Naive thymus-derived CD4-positive, alpha-beta T cell (primary cell): Measurements from ENCODE around the gene OR6Y1. TPM values are rescaled to one million over a fixed set of nuclear protein-coding genes. Genes with fewer than 3 reads are reported as not detected.
A peak's percentile ranks its signal among the peaks of the same experiment; 100 is the strongest.

Experiments used
- ATAC-seq: fragments of 150-1000 bp; cut with Tn5 transposase; 2 replicates; pipeline ENCODE4 v1.10.0; 2021; ENCODE audit warnings: mild to moderate bottlenecking, moderate library complexity
- CTCF ChIA-PET: fragments of 350-600 bp; sonication (Branson Sonifier 250); formaldehyde crosslinking; loops from one replicate; lab custom pipeline; 2021; ENCODE audit warnings: antibody characterized with exemption; lab: Charles Lee
- POLR2A ChIA-PET: fragments of 350-600 bp; sonication (Branson Sonifier 250); formaldehyde crosslinking; loops from one replicate; lab custom pipeline; 2021; ENCODE audit warnings: antibody characterized with exemption, inconsistent platforms; lab: Charles Lee
- DNase-seq, 9 donors: peaks; one replicate each; pipeline versions ENCODE4 v3.0.0 to v3.0.0-alpha.2; 2020 to 2022; ENCODE audit warnings: mixed read lengths in 1 of 9
- H3K27ac ChIP-seq: one replicate; pipeline ENCODE4 v1.7.0; 2013; ENCODE audit warnings: mild to moderate bottlenecking, low read depth, low read length, moderate library complexity
- H3K27me3 ChIP-seq, 2 donors: one replicate each; pipeline ENCODE4 v1.7.0; 2013; ENCODE audit warnings: low read length in 2 of 2, mild to moderate bottlenecking in 2 of 2, moderate library complexity in 2 of 2; ENCODE audit not compliant: control insufficient read depth in 2 of 2, insufficient read depth in 2 of 2
- H3K36me3 ChIP-seq, 3 experiments: 1 replicate in 2 of 3; 2 replicates in 1 of 3; pipeline ENCODE4 v1.7.0; 2013; ENCODE audit warnings: low read length in 3 of 3, mild to moderate bottlenecking in 3 of 3, moderate library complexity in 1 of 3; ENCODE audit not compliant: insufficient read depth in 3 of 3, control insufficient read depth in 2 of 3
- H3K4me1 ChIP-seq, 2 donors: one replicate each; pipeline ENCODE4 v1.7.0; 2013; ENCODE audit warnings: low read length in 2 of 2, mild to moderate bottlenecking in 2 of 2, moderate library complexity in 1 of 2; ENCODE audit not compliant: control insufficient read depth in 2 of 2, insufficient read depth in 2 of 2
- H3K4me3 ChIP-seq: 2 replicates; pipeline ENCODE4 v1.7.0; 2013; ENCODE audit warnings: mild to moderate bottlenecking, low read length
- H3K9me3 ChIP-seq, 3 experiments: 1 replicate in 2 of 3; 2 replicates in 1 of 3; pipeline ENCODE4 v1.7.0; 2013; ENCODE audit warnings: low read length in 3 of 3; ENCODE audit not compliant: control insufficient read depth in 2 of 3
- H3K27ac Mint-ChIP-seq, 9 donors: one replicate each; pipeline ENCODE4 v1.8.0; 2020 to 2022; ENCODE audit warnings: mixed read lengths in 9 of 9, mild to moderate bottlenecking in 8 of 9, moderate library complexity in 5 of 9, inconsistent platforms in 2 of 9
- H3K27me3 Mint-ChIP-seq, 5 donors: one replicate each; pipeline ENCODE4 v1.8.0; 2021 to 2022; ENCODE audit warnings: mixed read lengths in 5 of 5, mild to moderate bottlenecking in 1 of 5
- H3K36me3 Mint-ChIP-seq, 5 donors: one replicate each; pipeline ENCODE4 v1.8.0; 2020 to 2022; ENCODE audit warnings: mixed read lengths in 5 of 5, mild to moderate bottlenecking in 3 of 5, inconsistent platforms in 1 of 5
- H3K4me1 Mint-ChIP-seq, 7 donors: one replicate each; pipeline ENCODE4 v1.8.0; 2020 to 2022; ENCODE audit warnings: mixed read lengths in 7 of 7, mild to moderate bottlenecking in 3 of 7, inconsistent platforms in 1 of 7
- H3K4me3 Mint-ChIP-seq, 10 donors: one replicate each; pipeline ENCODE4 v1.8.0; 2020 to 2022; ENCODE audit warnings: mild to moderate bottlenecking in 10 of 10, mixed read lengths in 10 of 10, moderate library complexity in 6 of 10, inconsistent platforms in 2 of 10
- H3K9me3 Mint-ChIP-seq, 11 donors: one replicate each; pipeline ENCODE4 v1.8.0; 2020 to 2022; ENCODE audit warnings: mixed read lengths in 11 of 11, mild to moderate bottlenecking in 4 of 11, inconsistent platforms in 1 of 11, moderate library complexity in 1 of 11
- intact Hi-C, 2 donors: fragments of 100-400 bp; cut with micrococcal nuclease; formaldehyde crosslinking; loops; one replicate each; pipeline ENCODE4 v1.15.1; 2023
- polyA plus RNA-seq, 2 donors: library from polyadenylated mRNA; unstranded; fragments of 300-500 nt; fragmentation: Illumina TruSeq; gene quantifications; one replicate each; pipeline ENCODE4 v1.2.3, GENCODE V29; 2021
- total RNA-seq, 6 experiments: library from RNA in 5 of 6; stranded (reverse) in 5 of 6; gene quantifications; 1 replicate in 5 of 6; 2 replicates in 1 of 6; pipeline ENCODE4 v1.2.3 and lab custom pipeline; 2021 to 2026

The OR6Y1 gene
- total and polyA plus RNA-seq, 7 experiments from 2014 or later: not detected

DNA sequence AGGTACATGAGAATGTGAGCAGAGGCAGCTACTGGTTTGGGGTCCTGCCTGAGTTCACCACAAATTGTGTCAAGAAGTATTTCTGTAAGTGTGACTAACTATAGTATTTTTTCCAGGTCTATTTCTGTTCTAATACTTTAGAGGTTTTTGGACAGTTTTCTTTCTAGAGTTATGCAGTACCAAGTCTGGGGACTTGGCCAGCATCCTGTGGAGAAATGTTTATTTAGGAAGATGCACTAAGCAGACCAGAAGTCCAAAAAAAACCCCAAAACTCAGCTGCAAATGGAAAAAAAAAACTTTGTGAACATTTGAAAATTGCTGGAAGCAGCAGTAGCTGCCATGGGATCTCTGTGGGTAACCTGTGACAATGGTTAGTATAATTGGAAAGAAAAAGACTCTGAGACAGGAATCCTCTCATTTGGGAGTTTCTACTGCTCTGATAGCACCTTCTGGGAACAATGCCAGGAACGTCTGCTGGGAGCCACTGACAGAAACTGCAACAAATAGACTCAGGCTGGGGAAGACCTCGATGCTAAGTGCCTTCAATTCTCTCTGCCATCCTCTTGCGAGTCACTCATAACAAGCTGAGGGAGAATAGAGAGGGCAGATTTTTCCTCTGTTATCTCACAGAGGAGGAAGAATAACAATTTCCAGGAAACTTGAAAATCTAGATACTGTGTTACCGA is 44.6 kb downstream of the OR6Y1 start:
- intact Hi-C loops: no loop called here
- ATAC-seq (no peak), DNase-seq (no peak)
- ChIA-PET POLR2A (no interaction called here), CTCF (no interaction called here)
- Histone ChIP-seq H3K36me3 (no peaks in the 10 kb centered on the region), H3K4me3 (no peak overlapping the region), H3K9me3 (no peaks in the 10 kb centered on the region), H3K27me3 (no peaks in the 10 kb centered on the region), H3K4me1 (no peaks in the 10 kb centered on the region), H3K27ac (no peak overlapping the region)
- no peak overlapping the region for H3K4me3 Mint-ChIP-seq
- peaks cover 29 to 42% (median 32%) of the 10 kb centered on the region in 5 donors for H3K27me3 Mint-ChIP-seq
- no peaks in the 10 kb centered on the region for H3K4me1 Mint-ChIP-seq
- H3K36me3 Mint-ChIP-seq: peaks cover 0 to 3% (median 0%) of the 10 kb centered on the region in 5 donors
- peaks cover 0 to 6% (median 0%) of the 10 kb centered on the region in 11 donors for H3K9me3 Mint-ChIP-seq
- H3K27ac Mint-ChIP-seq: no peak overlapping the region

GRCh38 chr1:158507511-158507910 is 46.7 kb downstream of the OR6Y1 start:
- Mint-ChIP-seq H3K4me3 (no peak overlapping the region), H3K27me3 (peaks cover 33 to 43% (median 35%) of the 10 kb centered on the region in 5 donors), H3K9me3 (peaks cover 0 to 9% (median 3%) of the 10 kb centered on the region in 11 donors), H3K27ac (no peak overlapping the region), H3K36me3 (peaks cover 0 to 3% (median 0%) of the 10 kb centered on the region in 5 donors), H3K4me1 (no peaks in the 10 kb centered on the region)
- ATAC-seq (no peak), DNase-seq (no peak)
- CTCF ChIA-PET: no interaction called here
- intact Hi-C loops: no loop called here
- Histone ChIP-seq H3K9me3 (no peaks in the 10 kb centered on the region), H3K4me3 (no peak overlapping the region), H3K27ac (no peak overlapping the region), H3K4me1 (no peaks in the 10 kb centered on the region), H3K36me3 (no peaks in the 10 kb centered on the region), H3K27me3 (no peaks in the 10 kb centered on the region)
- POLR2A ChIA-PET: no interaction called here

DNA sequence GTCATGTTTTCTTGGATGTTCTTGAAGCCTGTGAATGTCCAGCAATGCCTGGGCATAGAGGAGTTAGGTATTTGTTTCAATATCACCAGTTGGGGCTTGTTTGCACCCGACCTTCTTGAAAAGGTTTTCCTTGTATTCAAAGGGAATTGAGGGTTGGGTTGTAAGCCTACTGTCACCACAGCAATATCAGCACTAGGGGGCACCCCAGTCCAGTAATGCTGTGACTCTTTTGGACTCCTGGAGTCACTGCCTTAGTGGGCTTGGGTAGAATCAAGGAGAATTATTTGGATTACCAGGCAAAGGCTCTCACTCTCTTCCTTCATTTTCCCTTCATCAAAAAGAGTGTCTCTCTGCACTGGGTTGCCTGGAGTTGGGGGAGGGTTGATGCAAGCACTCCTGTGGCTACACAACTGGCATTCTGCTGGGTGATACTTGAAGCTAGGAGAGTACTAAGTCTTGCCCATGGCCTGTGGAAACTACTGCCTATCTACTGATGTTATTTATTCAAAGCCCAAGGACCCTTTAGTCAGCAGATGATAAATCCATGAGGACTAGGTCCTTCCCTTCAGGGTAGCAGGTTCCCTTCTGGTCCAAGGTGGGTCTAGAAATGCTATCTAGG is 47.7 kb downstream of the OR6Y1 start:
- peaks cover 31 to 41% (median 34%) of the 10 kb centered on the region in 5 donors for H3K27me3 Mint-ChIP-seq
- CTCF ChIA-PET: interaction anchor here (1.3 kb wide), 1 partner anchor 564 kb away, joined by 5 read pairs; no protein-coding TSS in a partner anchor
- Histone ChIP-seq H3K27ac (no peak overlapping the region), H3K9me3 (no peaks in the 10 kb centered on the region), H3K4me3 (no peak overlapping the region), H3K36me3 (no peaks in the 10 kb centered on the region), H3K4me1 (no peaks in the 10 kb centered on the region), H3K27me3 (no peaks in the 10 kb centered on the region)
- H3K4me3 Mint-ChIP-seq: no peak overlapping the region
- intact Hi-C loops: loop anchor here in 1 of 2 donors (1.0 kb wide), 2 partner anchors 492 to 566 kb away; no protein-coding TSS in a partner anchor
- DNase-seq: peak in 3 of 9 donors; percentile 4 to 33 (median 9)
- H3K4me1 Mint-ChIP-seq: no peaks in the 10 kb centered on the region
- POLR2A ChIA-PET: no interaction called here
- H3K9me3 Mint-ChIP-seq: peaks cover 0 to 14% (median 3%) of the 10 kb centered on the region in 11 donors
- peaks cover 0 to 3% (median 0%) of the 10 kb centered on the region in 5 donors for H3K36me3 Mint-ChIP-seq
- H3K27ac Mint-ChIP-seq: no peak overlapping the region
- ATAC-seq: peak; percentile 57

DNA sequence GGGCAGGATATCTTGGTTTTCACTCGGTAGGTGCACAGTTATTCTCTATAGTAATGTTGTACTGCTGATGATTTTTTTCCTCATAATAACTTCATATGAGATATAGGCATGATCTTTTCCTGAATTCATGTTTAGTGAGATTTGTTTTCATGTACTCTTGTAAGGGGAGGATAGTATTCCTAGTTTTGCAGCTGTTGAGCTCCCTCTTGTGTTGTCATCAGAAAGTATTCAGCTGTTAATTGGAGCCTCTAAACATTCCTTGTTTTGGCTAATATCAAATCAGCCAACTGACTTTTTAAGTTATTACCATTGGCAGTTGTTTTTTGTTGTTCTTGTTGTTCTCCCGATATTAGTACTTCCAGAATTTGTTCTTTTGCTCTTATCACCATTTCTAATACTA is 57.8 kb downstream of the OR6Y1 start:
- no peaks in the 10 kb centered on the region for H3K36me3 ChIP-seq
- no peak overlapping the region for H3K4me3 ChIP-seq
- ATAC-seq (no peak), DNase-seq (no peak)
- ChIA-PET POLR2A (no interaction called here), CTCF (interaction anchor here (1.0 kb wide), 1 partner anchor 576 kb away, joined by 3 read pairs; no protein-coding TSS in a partner anchor)
- no peak overlapping the region for H3K27ac ChIP-seq
- no peaks in the 10 kb centered on the region for H3K4me1 ChIP-seq
- H3K27ac Mint-ChIP-seq: no peak overlapping the region
- no peaks in the 10 kb centered on the region for H3K27me3 ChIP-seq
- H3K27me3 Mint-ChIP-seq: peaks cover 25 to 37% (median 27%) of the 10 kb centered on the region in 5 donors
- no peaks in the 10 kb centered on the region for H3K4me1 Mint-ChIP-seq
- intact Hi-C loops: loop anchor here in 1 of 2 donors (5.0 kb wide), 2 partner anchors 249 to 294 kb away; no protein-coding TSS in a partner anchor
- H3K36me3 Mint-ChIP-seq: no peaks in the 10 kb centered on the region
- peaks cover 0 to 2% (median 0%) of the 10 kb centered on the region in 11 donors for H3K9me3 Mint-ChIP-seq
- H3K4me3 Mint-ChIP-seq: no peak overlapping the region
- no peaks in the 10 kb centered on the region for H3K9me3 ChIP-seq

DNA sequence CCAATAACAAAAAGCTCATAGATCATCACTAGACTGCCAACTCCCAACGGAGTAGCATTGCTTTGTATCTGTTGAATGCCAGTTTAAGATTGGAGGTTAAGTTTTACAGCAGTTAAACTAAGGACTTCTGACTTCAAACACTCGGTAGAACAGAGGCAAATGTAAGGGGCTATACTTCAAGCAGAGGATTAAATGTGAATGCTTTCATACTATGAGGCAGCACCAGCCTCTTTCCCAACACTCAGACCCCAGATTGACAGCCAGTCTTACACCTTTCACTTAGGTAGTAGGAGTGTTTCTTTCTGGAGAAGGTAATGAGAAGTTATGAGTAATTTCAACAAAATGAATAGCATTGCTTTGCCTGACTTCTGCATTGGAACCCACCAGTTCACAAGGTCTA is 59.4 kb downstream of the OR6Y1 start:
- Histone ChIP-seq H3K9me3 (no peaks in the 10 kb centered on the region), H3K4me3 (no peak overlapping the region), H3K27me3 (no peaks in the 10 kb centered on the region), H3K36me3 (no peaks in the 10 kb centered on the region), H3K4me1 (no peaks in the 10 kb centered on the region), H3K27ac (no peak overlapping the region)
- Mint-ChIP-seq H3K9me3 (no peaks in the 10 kb centered on the region), H3K4me3 (no peak overlapping the region), H3K4me1 (no peaks in the 10 kb centered on the region), H3K27ac (no peak overlapping the region), H3K27me3 (peaks cover 15 to 37% (median 23%) of the 10 kb centered on the region in 5 donors), H3K36me3 (no peaks in the 10 kb centered on the region)
- DNase-seq: no peak
- ChIA-PET POLR2A (no interaction called here), CTCF (no interaction called here)
- no peak for ATAC-seq
- intact Hi-C loops: loop anchor here in 1 of 2 donors (5.0 kb wide), 2 partner anchors 247 to 292 kb away; no protein-coding TSS in a partner anchor
